Measurements from ENCODE around the gene CDR2. TPM values are rescaled to one million over a fixed set of nuclear protein-coding genes. Genes with fewer than 3 reads are reported as not detected.

CDR2 gene
- total and polyA plus RNA-seq, 2 of the 13 experiments (the other 11 are each of a cell fraction or from before 2014, with no cell fraction given) = 59.0 to 78.9 TPM

DNA sequence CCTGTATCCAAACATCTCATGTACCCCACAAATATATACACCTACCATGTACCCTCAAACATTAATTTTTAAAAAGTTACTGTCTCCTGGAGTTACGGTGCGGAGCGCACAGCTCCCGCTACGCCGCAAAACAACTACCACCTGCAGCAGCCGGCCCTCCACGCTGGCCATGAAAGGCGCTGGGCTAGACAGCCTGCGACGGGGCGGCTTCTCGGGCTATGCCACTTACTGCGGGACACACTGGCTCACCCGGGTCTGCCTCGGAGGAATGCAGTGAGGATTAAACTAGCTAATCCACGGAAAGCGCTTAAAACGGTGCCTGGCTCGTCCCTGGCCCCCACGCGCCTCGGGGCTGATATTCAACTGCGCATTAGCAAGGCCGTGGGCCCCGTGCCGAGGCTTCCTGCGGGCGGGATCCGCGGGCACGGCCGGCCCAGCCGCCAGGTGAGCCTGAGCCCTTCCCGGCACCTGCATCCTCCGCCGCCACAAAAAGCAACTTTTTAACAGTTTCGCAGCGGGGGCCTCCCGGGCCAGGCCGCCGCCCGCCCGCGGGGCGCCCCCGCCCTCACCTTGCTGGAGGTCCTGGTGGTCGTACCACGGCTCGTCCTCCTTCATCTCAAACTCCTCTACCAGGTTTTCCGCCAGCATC, 633 bp downstream of the CDR2 start (continued):
- TF ChIP-seq ZNF691 (CRISPR knock-in tag; IDR thresholded peaks at IDR 0.05; ENCODE audit: borderline replicate concordance, low read depth) = no peak; the same call in 1 of the 2 replicates
- no peak for TF ChIP-seq EZH2 (conservative IDR thresholded peaks at IDR 0.05; ENCODE audit: low read depth, low read length)
- TF ChIP-seq, protein P1, sequence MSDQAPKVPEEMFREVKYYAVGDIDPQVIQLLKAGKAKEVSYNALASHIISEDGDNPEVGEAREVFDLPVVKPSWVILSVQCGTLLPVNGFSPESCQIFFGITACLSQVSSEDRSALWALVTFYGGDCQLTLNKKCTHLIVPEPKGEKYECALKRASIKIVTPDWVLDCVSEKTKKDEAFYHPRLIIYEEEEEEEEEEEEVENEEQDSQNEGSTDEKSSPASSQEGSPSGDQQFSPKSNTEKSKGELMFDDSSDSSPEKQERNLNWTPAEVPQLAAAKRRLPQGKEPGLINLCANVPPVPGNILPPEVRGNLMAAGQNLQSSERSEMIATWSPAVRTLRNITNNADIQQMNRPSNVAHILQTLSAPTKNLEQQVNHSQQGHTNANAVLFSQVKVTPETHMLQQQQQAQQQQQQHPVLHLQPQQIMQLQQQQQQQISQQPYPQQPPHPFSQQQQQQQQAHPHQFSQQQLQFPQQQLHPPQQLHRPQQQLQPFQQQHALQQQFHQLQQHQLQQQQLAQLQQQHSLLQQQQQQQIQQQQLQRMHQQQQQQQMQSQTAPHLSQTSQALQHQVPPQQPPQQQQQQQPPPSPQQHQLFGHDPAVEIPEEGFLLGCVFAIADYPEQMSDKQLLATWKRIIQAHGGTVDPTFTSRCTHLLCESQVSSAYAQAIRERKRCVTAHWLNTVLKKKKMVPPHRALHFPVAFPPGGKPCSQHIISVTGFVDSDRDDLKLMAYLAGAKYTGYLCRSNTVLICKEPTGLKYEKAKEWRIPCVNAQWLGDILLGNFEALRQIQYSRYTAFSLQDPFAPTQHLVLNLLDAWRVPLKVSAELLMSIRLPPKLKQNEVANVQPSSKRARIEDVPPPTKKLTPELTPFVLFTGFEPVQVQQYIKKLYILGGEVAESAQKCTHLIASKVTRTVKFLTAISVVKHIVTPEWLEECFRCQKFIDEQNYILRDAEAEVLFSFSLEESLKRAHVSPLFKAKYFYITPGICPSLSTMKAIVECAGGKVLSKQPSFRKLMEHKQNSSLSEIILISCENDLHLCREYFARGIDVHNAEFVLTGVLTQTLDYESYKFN (CRISPR knock-in tag; conservative IDR thresholded peaks at IDR 0.05) = 0 out of 2 replicates have a peak, but pooled peaks have one; percentile 17
- 0 out of 2 replicates have a peak, but pooled peaks have one; percentile 26 for TF ChIP-seq RXRA (CRISPR knock-in tag; IDR thresholded peaks at IDR 0.05)
- 0 out of 2 replicates have a peak, but pooled peaks have one; percentile 26 for TF ChIP-seq BORCS8-MEF2B (CRISPR knock-in tag; IDR thresholded peaks at IDR 0.05)
- TF ChIP-seq, protein P2, sequence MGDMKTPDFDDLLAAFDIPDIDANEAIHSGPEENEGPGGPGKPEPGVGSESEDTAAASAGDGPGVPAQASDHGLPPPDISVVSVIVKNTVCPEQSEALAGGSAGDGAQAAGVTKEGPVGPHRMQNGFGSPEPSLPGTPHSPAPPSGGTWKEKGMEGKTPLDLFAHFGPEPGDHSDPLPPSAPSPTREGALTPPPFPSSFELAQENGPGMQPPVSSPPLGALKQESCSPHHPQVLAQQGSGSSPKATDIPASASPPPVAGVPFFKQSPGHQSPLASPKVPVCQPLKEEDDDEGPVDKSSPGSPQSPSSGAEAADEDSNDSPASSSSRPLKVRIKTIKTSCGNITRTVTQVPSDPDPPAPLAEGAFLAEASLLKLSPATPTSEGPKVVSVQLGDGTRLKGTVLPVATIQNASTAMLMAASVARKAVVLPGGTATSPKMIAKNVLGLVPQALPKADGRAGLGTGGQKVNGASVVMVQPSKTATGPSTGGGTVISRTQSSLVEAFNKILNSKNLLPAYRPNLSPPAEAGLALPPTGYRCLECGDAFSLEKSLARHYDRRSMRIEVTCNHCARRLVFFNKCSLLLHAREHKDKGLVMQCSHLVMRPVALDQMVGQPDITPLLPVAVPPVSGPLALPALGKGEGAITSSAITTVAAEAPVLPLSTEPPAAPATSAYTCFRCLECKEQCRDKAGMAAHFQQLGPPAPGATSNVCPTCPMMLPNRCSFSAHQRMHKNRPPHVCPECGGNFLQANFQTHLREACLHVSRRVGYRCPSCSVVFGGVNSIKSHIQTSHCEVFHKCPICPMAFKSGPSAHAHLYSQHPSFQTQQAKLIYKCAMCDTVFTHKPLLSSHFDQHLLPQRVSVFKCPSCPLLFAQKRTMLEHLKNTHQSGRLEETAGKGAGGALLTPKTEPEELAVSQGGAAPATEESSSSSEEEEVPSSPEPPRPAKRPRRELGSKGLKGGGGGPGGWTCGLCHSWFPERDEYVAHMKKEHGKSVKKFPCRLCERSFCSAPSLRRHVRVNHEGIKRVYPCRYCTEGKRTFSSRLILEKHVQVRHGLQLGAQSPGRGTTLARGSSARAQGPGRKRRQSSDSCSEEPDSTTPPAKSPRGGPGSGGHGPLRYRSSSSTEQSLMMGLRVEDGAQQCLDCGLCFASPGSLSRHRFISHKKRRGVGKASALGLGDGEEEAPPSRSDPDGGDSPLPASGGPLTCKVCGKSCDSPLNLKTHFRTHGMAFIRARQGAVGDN (CRISPR knock-in tag; IDR thresholded peaks at IDR 0.05) = peak; percentile 84
- TF ChIP-seq PAX8 (CRISPR knock-in tag; IDR thresholded peaks at IDR 0.05; ENCODE audit: borderline replicate concordance) = peak; percentile 15; the same call in 1 of the 2 replicates
- TF ChIP-seq ZNF431 (CRISPR knock-in tag; IDR thresholded peaks at IDR 0.05; ENCODE audit: borderline replicate concordance, low read depth) = peak; percentile 35; the same call in 1 of the 2 replicates
- no peak for TF ChIP-seq MIER2 (CRISPR knock-in tag; IDR thresholded peaks at IDR 0.05)
- TF ChIP-seq, protein P3, sequence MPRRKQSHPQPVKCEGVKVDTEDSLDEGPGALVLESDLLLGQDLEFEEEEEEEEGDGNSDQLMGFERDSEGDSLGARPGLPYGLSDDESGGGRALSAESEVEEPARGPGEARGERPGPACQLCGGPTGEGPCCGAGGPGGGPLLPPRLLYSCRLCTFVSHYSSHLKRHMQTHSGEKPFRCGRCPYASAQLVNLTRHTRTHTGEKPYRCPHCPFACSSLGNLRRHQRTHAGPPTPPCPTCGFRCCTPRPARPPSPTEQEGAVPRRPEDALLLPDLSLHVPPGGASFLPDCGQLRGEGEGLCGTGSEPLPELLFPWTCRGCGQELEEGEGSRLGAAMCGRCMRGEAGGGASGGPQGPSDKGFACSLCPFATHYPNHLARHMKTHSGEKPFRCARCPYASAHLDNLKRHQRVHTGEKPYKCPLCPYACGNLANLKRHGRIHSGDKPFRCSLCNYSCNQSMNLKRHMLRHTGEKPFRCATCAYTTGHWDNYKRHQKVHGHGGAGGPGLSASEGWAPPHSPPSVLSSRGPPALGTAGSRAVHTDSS (CRISPR knock-in tag; conservative IDR thresholded peaks at IDR 0.05) = no peak
- TF ChIP-seq ZNF83 (CRISPR knock-in tag; IDR thresholded peaks at IDR 0.05; ENCODE audit: borderline replicate concordance) = peak; percentile 72; the same call in 1 of the 2 replicates
- TF ChIP-seq ZSCAN5A (CRISPR knock-in tag; IDR thresholded peaks at IDR 0.05; ENCODE audit: borderline replicate concordance) = no peak
- TF ChIP-seq SMARCE1 (IDR thresholded peaks at IDR 0.05; ENCODE audit: borderline replicate concordance) = no peak
- peak; percentile 88; the same call in 1 of the 2 replicates for TF ChIP-seq ZNF446 (CRISPR knock-in tag; IDR thresholded peaks at IDR 0.05)
- peak; percentile 20; the same call in 1 of the 2 replicates for TF ChIP-seq TGIF2 (CRISPR knock-in tag; IDR thresholded peaks at IDR 0.05)
- TF ChIP-seq ZNF136 (CRISPR knock-in tag; IDR thresholded peaks at IDR 0.05; ENCODE audit: low read depth) = no peak
- TF ChIP-seq RFX1 (IDR thresholded peaks at IDR 0.05) = no peak
- no peak for TF ChIP-seq KLF6 (CRISPR knock-in tag; IDR thresholded peaks at IDR 0.05)

All from HepG2 (cell line).